NT2/D1 (cell line): ENCODE data around the gene CERS6.

ENCODE experiments used
- DNase-seq: peaks from one replicate; pipeline ENCODE4 v3.0.0-alpha.2; 2011; ENCODE audit warnings: low read depth, low spot score
- H3K27me3 ChIP-seq: 2 replicates; pipeline ENCODE4 v1.6.0; 2011; ENCODE audit warnings: mild to moderate bottlenecking; ENCODE audit not compliant: insufficient read length, insufficient read depth
- H3K36me3 ChIP-seq: 2 replicates; pipeline ENCODE4 v1.6.1; 2011; ENCODE audit warnings: mild to moderate bottlenecking, low read length, mixed read lengths; ENCODE audit not compliant: insufficient read depth, insufficient read length
- H3K4me1 ChIP-seq: 2 replicates; pipeline ENCODE4 v1.5.1; 2011; ENCODE audit not compliant: insufficient read depth, insufficient read length
- H3K4me3 ChIP-seq: 2 replicates; pipeline ENCODE4 v1.5.1; 2011; ENCODE audit warnings: low read depth; ENCODE audit not compliant: insufficient read length
- H3K9ac ChIP-seq: 2 replicates; pipeline ENCODE4 v1.6.0; 2011; ENCODE audit warnings: low read depth; ENCODE audit not compliant: insufficient read length
- H3K9me3 ChIP-seq: 2 replicates; pipeline ENCODE4 v1.5.1; 2011; ENCODE audit warnings: mild to moderate bottlenecking, low read length; ENCODE audit not compliant: insufficient read depth
- SUZ12 ChIP-seq: IDR thresholded peaks from 2 replicates; pipeline ENCODE4 v1.6.1; 2011; ENCODE audit not compliant: insufficient read length, insufficient read depth; ENCODE audit errors: extremely low read depth
- YY1 ChIP-seq: IDR thresholded peaks from 2 replicates; pipeline ENCODE4 v1.6.1; 2011; ENCODE audit not compliant: insufficient read length, insufficient read depth
- ZNF274 ChIP-seq: IDR thresholded peaks from 2 replicates; pipeline ENCODE4 v1.6.1; 2011; ENCODE audit warnings: mild to moderate bottlenecking, low read depth, low read length

Gene CERS6

DNA sequence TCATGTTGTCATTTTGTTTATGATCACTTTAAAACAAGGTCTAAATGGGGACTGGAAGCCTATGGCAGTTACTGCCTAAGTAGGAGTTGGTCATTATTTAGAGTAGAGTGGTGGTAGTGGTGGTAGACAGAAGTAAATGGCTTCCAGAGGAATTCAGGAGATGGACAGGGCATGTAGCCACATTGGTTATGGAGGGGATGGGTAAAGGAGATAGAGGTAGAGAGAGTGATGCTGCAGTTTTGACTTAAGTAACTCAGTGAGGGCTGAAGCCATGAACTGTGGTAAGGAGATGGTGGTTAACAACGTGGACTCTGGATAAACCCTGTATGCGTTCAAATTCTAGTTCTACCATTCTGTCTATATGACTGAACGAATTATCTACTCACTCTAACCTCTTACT, 284.7 kb downstream of the CERS6 start:
- Histone ChIP-seq H3K36me3 (no peaks in the 10 kb centered on the region), H3K27me3 (no peaks in the 10 kb centered on the region), H3K4me3 (no peak overlapping the region), H3K4me1 (no peaks in the 10 kb centered on the region), H3K9me3 (no peaks in the 10 kb centered on the region), H3K9ac (no peak overlapping the region)
- DNase-seq, result no peak
- TF ChIP-seq SUZ12 (no peak), ZNF274 (no peak), YY1 (no peak)

DNA sequence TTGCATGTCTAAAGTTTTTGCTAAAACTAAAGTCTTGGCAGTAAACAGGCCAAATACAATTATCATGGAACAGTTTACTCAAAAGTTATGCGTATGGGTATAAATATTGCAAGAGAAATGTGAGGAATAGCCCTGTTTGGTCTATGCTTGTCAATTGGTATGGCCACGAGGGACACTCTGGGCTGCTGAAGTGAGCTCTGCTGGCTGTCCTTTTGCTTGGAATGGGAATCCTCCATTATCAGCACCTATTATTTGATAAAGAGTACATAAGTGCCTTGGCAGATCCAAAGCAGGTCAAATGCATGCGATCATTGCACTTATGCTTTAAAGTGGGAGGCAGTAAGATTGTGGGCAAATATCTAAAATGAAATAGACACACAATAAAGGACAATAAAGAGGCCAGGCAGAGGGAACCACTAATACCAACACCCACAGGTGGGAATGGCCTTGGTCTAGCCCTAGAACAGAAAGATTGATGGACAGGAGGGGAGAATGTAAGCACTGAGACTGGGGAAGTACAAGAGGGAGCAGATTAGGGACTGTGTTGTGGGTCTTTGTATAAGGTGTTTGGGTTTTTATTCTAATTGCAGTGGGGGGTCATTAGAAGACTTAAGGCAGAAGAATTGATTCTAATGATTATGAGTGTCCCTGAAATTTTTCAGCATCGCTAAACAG, 286.3 kb downstream of the CERS6 start:
- no peaks in the 10 kb centered on the region for H3K4me1 ChIP-seq

DNA sequence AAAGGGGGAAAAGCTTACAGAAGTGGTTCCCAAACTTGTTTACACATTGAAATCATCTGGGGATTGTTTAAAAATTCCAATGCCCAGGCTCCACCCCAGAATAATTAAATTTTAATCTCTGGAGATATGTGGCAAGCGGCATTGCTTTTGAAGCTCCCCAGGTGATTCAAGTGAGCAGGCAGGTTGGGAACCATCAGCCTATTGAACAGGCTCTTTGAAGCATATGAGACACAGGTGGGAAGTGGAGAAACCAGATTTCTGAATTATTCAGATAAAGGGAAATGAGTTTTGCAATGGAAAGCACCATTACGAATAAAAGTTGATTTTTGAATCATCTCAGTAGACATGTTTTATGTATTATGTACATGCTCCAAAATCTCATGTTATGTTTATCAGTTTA, 288.8 kb downstream of the CERS6 start:
- Histone ChIP-seq H3K4me3 (no peak overlapping the region), H3K9me3 (no peaks in the 10 kb centered on the region), H3K4me1 (no peaks in the 10 kb centered on the region), H3K36me3 (no peaks in the 10 kb centered on the region), H3K27me3 (no peaks in the 10 kb centered on the region), H3K9ac (no peak overlapping the region)
- no peak for DNase-seq
- TF ChIP-seq ZNF274 (no peak), YY1 (no peak), SUZ12 (no peak)

More for the DNA sequence above, 286.3 kb downstream of the CERS6 start:
- H3K9me3 ChIP-seq, result no peaks in the 10 kb centered on the region
- H3K4me3 ChIP-seq, result no peak overlapping the region
- TF ChIP-seq SUZ12 (no peak), ZNF274 (no peak), YY1 (no peak)
- H3K36me3 ChIP-seq, result no peaks in the 10 kb centered on the region
- no peak overlapping the region for H3K9ac ChIP-seq
- DNase-seq, result no peak
- H3K27me3 ChIP-seq, result no peaks in the 10 kb centered on the region

DNA sequence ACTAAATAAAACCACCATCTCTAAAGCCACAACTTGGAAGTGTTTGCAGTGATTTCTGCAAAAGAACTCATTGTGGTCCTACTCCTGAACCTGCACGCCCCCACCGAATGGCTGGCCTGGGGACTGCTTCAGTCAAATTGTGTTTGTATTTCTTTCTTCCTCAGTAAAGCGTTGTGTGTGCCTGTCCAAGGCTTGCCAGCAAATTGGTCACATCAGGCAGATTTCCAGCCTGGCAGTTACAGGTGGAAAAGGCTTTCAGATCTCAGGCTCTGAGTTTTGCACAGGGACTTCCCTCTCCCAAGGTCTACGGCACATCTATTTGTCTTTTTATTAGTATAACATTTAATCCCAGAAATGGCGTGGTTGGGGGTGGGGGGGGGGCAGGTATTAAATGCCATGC, 292.4 kb downstream of the CERS6 start:
- H3K27me3 ChIP-seq, result no peaks in the 10 kb centered on the region
- no peaks in the 10 kb centered on the region for H3K9me3 ChIP-seq
- no peak overlapping the region for H3K9ac ChIP-seq
- no peak for TF ChIP-seq ZNF274
- TF ChIP-seq YY1, result no peak
- no peak for TF ChIP-seq SUZ12
- H3K36me3 ChIP-seq, result no peaks in the 10 kb centered on the region
- no peak overlapping the region for H3K4me3 ChIP-seq
- H3K4me1 ChIP-seq, result no peaks in the 10 kb centered on the region
- DNase-seq, result no peak

DNA sequence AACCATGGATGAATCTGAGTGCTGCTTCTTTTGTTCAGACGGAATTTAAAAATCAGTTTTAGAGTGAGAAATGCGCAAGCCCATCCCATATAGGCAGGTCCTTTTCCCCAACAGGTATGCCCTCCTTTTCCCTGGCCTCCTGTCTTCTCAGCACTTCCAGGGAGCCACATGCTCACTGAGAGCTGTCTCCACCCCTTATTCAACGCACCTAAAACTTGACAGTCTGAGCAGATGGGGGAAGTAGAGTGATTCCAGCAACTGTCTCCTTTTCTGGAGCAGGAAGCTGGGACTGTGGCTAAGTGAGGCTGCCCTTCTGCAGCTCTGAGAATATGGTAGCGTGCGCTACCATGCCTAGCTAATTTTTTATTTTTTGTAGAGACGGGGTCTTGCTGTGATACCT, 293.2 kb downstream of the CERS6 start:
- Histone ChIP-seq H3K4me1 (no peaks in the 10 kb centered on the region), H3K27me3 (no peaks in the 10 kb centered on the region)

DNA sequence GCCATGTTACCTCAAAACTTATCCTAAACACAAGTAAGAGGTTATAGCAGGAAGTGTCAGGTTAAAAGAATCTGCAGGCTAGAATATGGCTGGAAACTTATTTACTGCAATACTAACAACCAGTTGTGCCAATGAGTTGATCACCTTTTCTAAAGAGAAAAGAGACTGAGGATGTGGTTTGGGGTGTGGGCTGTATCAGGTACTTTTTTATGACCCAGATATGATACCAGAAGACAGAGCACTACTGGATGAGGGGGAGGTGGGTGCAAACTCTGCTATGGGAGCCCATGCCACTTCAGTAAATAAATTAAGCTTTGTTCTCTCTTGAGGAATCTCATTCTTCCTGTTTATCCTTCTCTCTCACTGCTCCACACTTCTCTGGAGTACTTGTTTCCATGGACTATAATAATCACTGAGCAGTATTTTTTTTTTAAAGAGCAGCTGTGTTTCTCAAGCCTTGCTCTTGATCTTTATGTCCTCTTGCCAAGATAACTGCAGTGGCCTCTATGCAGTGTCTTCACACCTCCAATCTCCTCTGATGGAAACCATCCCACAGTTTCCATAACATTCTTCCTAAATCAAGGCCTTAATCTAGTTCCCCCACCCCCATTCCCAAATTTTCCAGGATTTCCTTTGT, 295.1 kb downstream of the CERS6 start:
- no peaks in the 10 kb centered on the region for H3K9me3 ChIP-seq
- no peaks in the 10 kb centered on the region for H3K4me1 ChIP-seq
- H3K9ac ChIP-seq, result no peak overlapping the region

More for the DNA sequence above, 293.2 kb downstream of the CERS6 start:
- Histone ChIP-seq H3K9ac (no peak overlapping the region), H3K36me3 (no peaks in the 10 kb centered on the region), H3K4me3 (no peak overlapping the region), H3K9me3 (no peaks in the 10 kb centered on the region)
- DNase-seq, result no peak
- TF ChIP-seq SUZ12 (no peak), YY1 (no peak), ZNF274 (no peak)

DNA sequence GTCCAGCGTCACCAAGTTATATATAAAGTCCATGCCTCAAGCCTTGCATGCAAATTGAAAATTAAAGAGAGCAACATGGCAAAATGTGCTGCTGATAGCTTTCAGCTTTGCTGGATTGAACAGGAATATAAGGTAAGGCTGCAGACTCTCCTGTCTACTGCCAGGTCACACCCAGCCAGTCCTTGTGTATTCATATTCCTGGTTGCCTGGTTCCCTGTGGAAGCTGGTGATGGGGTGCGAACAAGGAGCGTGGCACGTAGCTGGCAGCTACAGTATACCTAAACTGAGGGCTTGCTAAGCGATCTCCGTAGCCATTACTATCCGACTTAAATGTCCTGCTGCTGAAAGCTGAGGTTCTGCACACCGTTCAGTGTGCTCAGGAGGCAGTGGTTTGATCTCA, 296.3 kb downstream of the CERS6 start:
- no peaks in the 10 kb centered on the region for H3K9me3 ChIP-seq
- H3K36me3 ChIP-seq, result no peaks in the 10 kb centered on the region
- H3K4me3 ChIP-seq, result no peak overlapping the region
- no peaks in the 10 kb centered on the region for H3K27me3 ChIP-seq
- DNase-seq, result no peak
- H3K9ac ChIP-seq, result no peak overlapping the region
- H3K4me1 ChIP-seq, result no peaks in the 10 kb centered on the region
- TF ChIP-seq ZNF274 (no peak), SUZ12 (no peak), YY1 (no peak)

More for the DNA sequence above, 295.1 kb downstream of the CERS6 start:
- Histone ChIP-seq H3K36me3 (no peaks in the 10 kb centered on the region), H3K4me3 (no peak overlapping the region), H3K27me3 (no peaks in the 10 kb centered on the region)
- no peak for TF ChIP-seq ZNF274
- no peak for TF ChIP-seq YY1
- TF ChIP-seq SUZ12, result no peak
- DNase-seq, result no peak

DNA sequence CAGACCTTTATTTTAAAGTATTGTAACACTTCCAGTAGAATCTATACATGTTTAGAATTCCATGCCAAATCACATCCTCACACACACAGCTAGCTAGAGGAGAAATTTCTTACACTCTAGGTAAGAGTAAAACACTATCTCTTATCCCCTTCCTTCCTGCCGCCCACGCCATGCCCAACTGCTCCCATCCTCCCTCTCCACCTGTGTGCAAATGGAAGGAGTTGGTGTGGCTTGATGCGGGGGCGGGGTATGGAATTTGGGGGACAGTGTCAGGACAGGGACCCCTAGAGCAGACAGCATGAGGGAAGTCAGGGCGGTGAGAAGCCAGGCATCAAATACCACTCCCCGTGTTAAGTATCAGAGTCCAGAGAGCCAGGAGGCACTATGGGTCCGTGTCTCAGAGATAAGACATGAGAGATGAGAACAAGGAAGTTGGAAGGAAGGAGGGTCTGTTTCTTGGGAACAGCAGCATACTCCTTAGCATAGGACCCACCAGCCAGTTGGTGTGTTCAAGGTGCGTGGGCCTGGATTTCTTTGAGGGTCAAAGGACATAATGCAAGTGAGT, 297.8 kb downstream of the CERS6 start:
- DNase-seq, result no peak
- Histone ChIP-seq H3K4me3 (no peak overlapping the region), H3K9me3 (no peaks in the 10 kb centered on the region), H3K9ac (no peak overlapping the region), H3K4me1 (no peaks in the 10 kb centered on the region), H3K27me3 (no peaks in the 10 kb centered on the region), H3K36me3 (no peaks in the 10 kb centered on the region)
- TF ChIP-seq ZNF274 (no peak), SUZ12 (no peak), YY1 (no peak)
